NCI-H345 (cell line): ENCODE results near the gene SMC1B.
"Not testable (repeated sequence)": the region's sequence is repeated elsewhere in the genome, so short reads cannot be mapped to it uniquely, and the experiment has no call there.

ENCODE experiments used
- DNase-seq: peaks from one replicate; lab custom pipeline; 2025; lab: John Stamatoyannopoulos, UW

The SMC1B gene

GRCh38 chr22:45296628-45297297 lies 116.6 kb downstream of the SMC1B start:
- no peak for DNase-seq

- no peak for DNase-seq
Observed at GRCh38 chr22:45295492-45295891, 117.9 kb downstream of the SMC1B start.

- not testable (repeated sequence) for DNase-seq
Observed at GRCh38 chr22:45295004-45295403, 118.4 kb downstream of the SMC1B start.
